Measurements from ENCODE around the gene ITK. TPM values are rescaled to one million over a fixed set of nuclear protein-coding genes. Genes with fewer than 3 reads are reported as not detected.
A peak's percentile ranks its signal among the peaks of the same experiment; 100 is the strongest.

The ITK gene
- total RNA-seq, 3 donors from 2014 or later (not counting 1 experiment from before 2014, with no cell fraction given): 153 to 188 (median 186) TPM

DNA sequence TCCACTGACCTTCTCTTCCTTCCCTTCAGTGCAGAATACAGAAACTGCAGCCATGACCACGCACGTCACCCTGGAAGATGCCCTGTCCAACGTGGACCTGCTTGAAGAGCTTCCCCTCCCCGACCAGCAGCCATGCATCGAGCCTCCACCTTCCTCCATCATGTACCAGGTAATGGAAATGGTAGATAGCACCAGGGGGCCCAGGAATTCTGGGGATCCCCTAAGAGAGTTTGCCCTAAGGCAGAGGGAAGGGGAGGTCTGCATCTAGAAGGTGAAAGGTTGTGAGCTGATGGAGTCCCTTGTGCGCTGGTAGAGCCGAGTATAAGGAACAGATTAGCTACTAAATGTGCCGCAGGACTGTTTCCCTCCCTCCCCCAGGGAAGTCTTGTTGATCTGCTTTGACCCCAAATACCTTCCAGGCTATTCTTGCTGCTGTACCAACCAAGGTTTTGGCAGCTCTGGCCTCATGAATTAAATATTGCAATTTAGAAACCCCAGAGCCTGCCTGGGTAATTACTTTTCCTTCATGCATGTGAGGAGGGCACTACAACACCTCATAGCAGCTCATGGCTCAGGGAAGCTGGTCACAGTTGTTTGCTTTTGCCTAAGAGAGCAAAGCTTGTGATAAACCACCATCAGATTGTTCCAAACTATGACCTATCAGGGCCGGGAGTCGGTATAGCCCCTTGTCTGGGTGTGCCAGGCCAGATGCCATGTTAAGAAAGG lies 104.8 kb downstream of the ITK start:
- no peak for TF ChIP-seq CTCF (IDR thresholded peaks at IDR 0.05)
- Mint-ChIP-seq H3K4me1 (peaks cover 74 to 79% of the 10 kb centered on the region in 2 donors), H3K27me3 (ENCODE audit: low read depth in 2 of 2) (no peaks in the 10 kb centered on the region), H3K9me3 (no peaks in the 10 kb centered on the region), H3K36me3 (no peaks in the 10 kb centered on the region), H3K4me3 (no peak overlapping the region), H3K27ac (peak overlapping the region; percentile 78 to 82)
- Histone ChIP-seq H3K36me3 (ENCODE audit: control insufficient read depth, insufficient read depth, low read length) (peaks cover 51% of the 10 kb centered on the region), H3K9me3 (ENCODE audit: control insufficient read depth, insufficient read depth, low read length) (no peaks in the 10 kb centered on the region), H3K27me3 (ENCODE audit: control insufficient read depth, insufficient read depth, low read length) (no peaks in the 10 kb centered on the region), H3K27ac (ENCODE audit: low read length) (no peak overlapping the region), H3K4me1 (ENCODE audit: control insufficient read depth, insufficient read depth, low read length) (peaks cover 18% of the 10 kb centered on the region), H3K4me3 (ENCODE audit: low read length) (no peak overlapping the region)
- DNase-seq (no peak), ATAC-seq (no peak)
- intact Hi-C loops (cut with micrococcal nuclease): no loop called here
- 91% methylated on average over 6 of the region's 10 CpGs for WGBS (ENCODE audit: insufficient coverage)

DNA sequence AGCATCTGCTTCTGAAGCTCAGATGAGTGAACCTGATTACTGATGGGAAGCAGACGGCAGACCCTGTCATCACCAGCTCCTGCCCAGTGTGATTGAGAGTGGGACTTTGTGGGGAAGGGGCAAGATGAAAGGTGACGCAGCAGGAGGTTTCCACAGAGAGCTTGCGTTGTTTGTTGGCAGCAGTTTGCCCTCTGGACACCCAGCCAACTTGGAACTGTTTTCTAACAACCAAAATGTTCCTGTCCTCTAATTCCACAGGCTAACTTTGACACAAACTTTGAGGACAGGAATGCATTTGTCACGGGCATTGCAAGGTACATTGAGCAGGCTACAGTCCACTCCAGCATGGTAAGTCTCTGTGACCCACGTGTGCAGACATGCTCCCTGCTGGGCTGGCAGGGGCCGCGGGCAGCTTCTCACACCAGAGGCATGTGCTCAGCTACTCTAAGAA lies 106.1 kb downstream of the ITK start:
- 93% methylated on average over 7 of the region's 7 CpGs for WGBS (ENCODE audit: insufficient coverage)
- no peak for TF ChIP-seq CTCF (IDR thresholded peaks at IDR 0.05)
- H3K4me1 ChIP-seq (ENCODE audit: control insufficient read depth, insufficient read depth, low read length): peaks cover 21% of the 10 kb centered on the region
- no peaks in the 10 kb centered on the region for H3K27me3 Mint-ChIP-seq (ENCODE audit: low read depth in 2 of 2)
- H3K4me3 ChIP-seq (ENCODE audit: low read length): no peak overlapping the region
- intact Hi-C loops (cut with micrococcal nuclease): no loop called here
- ATAC-seq (no peak), DNase-seq (no peak)
- peaks cover 74 to 79% of the 10 kb centered on the region in 2 donors for H3K4me1 Mint-ChIP-seq
- H3K36me3 ChIP-seq (ENCODE audit: control insufficient read depth, insufficient read depth, low read length): peaks cover 61% of the 10 kb centered on the region
- no peak overlapping the region for H3K27ac ChIP-seq (ENCODE audit: low read length)
- H3K9me3 Mint-ChIP-seq: no peaks in the 10 kb centered on the region
- peak overlapping the region in 1 of 2 donors; percentile 43 for H3K27ac Mint-ChIP-seq
- H3K27me3 ChIP-seq (ENCODE audit: control insufficient read depth, insufficient read depth, low read length): no peaks in the 10 kb centered on the region
- no peaks in the 10 kb centered on the region for H3K36me3 Mint-ChIP-seq
- no peaks in the 10 kb centered on the region for H3K9me3 ChIP-seq (ENCODE audit: control insufficient read depth, insufficient read depth, low read length)
- H3K4me3 Mint-ChIP-seq: no peak overlapping the region

DNA sequence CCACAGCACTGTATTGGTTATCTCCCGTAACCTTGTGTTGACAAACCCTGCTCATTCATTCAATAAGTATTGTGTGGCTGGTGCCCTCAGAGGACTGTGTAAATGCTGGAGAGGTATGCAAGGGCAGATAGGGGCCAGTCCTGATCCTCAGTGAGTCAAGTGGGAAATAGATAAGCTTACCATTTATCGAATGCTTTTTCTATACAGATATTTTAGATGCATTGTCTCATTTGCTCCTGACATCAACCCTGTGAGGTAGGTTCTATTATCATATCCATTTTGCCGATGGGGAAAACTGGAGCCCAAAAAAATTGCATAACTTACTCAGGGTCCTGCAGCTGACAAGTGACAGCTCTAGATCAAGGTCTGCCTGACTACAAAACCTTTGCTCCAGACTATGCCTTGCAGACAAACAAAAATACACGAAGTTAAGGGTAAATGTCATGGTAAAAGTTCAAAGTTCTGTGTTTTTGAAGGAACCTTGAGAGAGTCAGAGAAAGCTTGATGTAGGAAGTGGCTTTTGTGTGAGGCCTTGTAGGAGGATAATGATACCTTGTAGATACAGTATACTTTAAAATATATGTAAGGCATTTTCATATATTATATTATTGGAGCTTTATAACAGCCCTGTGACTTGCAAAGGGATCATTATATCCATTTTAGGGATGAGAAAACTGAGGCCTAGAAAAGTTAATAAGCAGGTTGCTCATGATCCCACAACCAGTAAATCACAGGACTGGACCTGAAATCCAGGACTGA lies 107.9 kb downstream of the ITK start:
- peaks cover 16% of the 10 kb centered on the region for H3K4me1 ChIP-seq (ENCODE audit: control insufficient read depth, insufficient read depth, low read length)
- peaks cover 71% of the 10 kb centered on the region for H3K36me3 ChIP-seq (ENCODE audit: control insufficient read depth, insufficient read depth, low read length)
- Mint-ChIP-seq H3K4me1 (peaks cover 74 to 76% of the 10 kb centered on the region in 2 donors), H3K27ac (peak overlapping the region; percentile 70 to 71), H3K9me3 (no peaks in the 10 kb centered on the region), H3K4me3 (no peak overlapping the region), H3K36me3 (no peaks in the 10 kb centered on the region), H3K27me3 (ENCODE audit: low read depth in 2 of 2) (no peaks in the 10 kb centered on the region)
- no peak for ATAC-seq
- intact Hi-C loops (cut with micrococcal nuclease): no loop called here
- TF ChIP-seq CTCF (IDR thresholded peaks at IDR 0.05): no peak
- no peak overlapping the region for H3K4me3 ChIP-seq (ENCODE audit: low read length)
- no peaks in the 10 kb centered on the region for H3K9me3 ChIP-seq (ENCODE audit: control insufficient read depth, insufficient read depth, low read length)
- H3K27me3 ChIP-seq (ENCODE audit: control insufficient read depth, insufficient read depth, low read length): no peaks in the 10 kb centered on the region
- peak in 1 of 2 donors; percentile 37 for DNase-seq
- H3K27ac ChIP-seq (ENCODE audit: low read length): no peak overlapping the region
- 86% methylated on average over 2 of the region's 4 CpGs for WGBS (ENCODE audit: insufficient coverage)

Data from natural killer cell (primary cell).